CD4-positive, alpha-beta T cell treated with Interleukin-6 at 100 ng/mL for 8 hours (primary cell): ENCODE data around the gene ROCK2.
"Not testable (repeated sequence)": the region's sequence is repeated elsewhere in the genome, so short reads cannot be mapped to it uniquely, and the experiment has no call there.

Source experiments
- DNase-seq: peaks from one replicate; pipeline ENCODE4 v3.0.0-alpha.2; 2020; ENCODE audit warnings: mixed read lengths, low spot score

ROCK2 gene

GRCh38 chr2:11267931-11268330 lies 76.5 kb downstream of the ROCK2 start:
- DNase-seq: no peak

DNA sequence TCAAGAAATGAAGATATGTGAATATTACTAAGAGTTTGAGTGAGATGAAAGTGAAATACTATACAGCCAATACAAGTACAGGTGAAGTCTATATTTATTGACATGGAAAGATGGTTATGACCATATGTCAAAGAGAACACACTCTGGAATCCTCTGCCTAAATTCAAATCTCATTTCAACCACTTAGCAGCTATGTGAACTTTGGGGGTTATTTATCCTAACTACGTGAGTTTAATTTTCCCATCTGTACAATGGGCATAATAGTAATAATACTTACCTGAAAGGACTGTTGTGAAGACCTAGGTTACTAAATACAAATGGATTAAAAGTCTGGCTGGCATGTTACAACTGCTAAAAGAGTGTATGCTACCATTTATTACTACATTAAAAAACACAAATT lies 79.6 kb downstream of the ROCK2 start:
- no peak for DNase-seq

DNA sequence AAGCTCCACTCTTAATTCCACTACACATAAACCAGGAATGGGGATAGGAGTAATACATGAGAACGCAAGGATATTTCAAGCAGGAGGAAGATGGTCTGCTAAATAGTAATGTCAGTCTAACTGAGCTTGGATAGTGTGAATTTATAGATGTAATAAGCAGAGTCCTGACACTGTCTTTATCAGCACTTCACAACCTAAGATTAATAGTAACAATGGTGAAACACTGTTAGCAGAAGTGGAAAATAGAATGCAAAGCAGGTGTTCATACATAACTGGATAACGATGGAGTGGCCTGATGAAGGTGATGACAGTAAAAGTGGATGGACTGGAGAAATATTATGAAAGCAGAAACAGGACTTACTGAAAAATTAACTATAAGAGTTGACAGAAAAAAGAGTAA lies 80.4 kb downstream of the ROCK2 start:
- DNase-seq: no peak

GRCh38 chr2:11263177-11263576 lies 81.3 kb downstream of the ROCK2 start:
- DNase-seq: no peak

DNA sequence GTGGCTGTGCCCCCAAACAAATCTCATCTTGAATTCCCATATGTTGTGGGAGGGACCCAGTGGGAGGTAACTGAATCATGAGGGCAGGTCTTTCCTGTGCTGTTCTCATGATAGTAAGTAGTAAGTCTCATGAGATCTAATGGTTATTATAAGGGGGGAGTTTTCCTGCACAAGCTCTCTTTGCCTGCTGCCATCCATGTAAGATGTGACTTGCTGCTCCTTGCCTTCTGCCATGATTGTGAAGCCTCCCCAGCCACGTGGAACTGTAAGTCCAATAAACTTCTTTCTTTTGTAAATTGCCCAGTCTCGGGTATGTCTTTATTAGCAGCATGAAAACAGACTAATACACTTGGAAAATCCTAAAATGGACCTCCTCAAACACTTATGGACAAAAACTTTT lies 82.0 kb downstream of the ROCK2 start:
- not testable (repeated sequence) for DNase-seq

- not testable (repeated sequence) for DNase-seq
Measured at GRCh38 chr2:11261564-11261963, 82.9 kb downstream of the ROCK2 start.

GRCh38 chr2:11260979-11261378 lies 83.5 kb downstream of the ROCK2 start:
- no peak for DNase-seq

DNA sequence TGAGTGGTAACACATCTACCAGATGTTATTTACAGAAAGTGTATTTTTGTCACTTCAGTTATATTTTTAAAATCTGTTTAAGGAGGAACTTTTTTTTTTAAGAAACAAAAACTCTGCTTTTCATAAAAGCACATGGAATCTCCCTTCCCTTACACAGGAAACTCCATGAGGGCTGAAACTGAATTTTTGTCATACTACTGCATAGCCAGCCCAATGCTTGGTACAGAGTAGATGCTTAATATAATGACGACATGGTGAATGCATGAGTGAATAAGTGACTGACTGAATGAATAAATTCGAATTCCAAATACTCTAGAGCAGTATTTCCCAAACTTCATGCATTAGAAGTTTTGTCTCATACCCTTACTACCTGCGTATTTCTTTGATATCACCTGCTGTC lies 86.5 kb downstream of the ROCK2 start:
- DNase-seq: no peak

DNA sequence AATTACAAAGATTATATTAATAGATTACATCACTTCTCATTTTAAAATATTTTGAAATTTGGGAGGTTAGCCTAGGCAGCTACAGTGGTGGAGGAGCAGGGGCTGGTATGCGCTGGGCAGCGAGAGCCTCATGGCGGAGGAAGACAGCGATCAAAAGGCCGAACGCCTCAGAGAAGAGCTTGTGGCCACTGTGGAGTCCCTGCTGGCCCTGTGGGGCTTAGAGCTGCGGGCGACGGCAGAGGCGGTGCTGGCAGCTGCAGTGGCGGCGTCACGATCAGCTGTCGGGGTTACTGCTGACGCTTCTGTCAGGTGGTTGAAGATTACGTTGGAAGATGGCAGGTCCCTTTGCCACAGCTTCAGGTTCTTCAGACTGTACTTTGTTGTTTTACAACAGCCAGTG lies 87.4 kb downstream of the ROCK2 start:
- DNase-seq: no peak

DNA sequence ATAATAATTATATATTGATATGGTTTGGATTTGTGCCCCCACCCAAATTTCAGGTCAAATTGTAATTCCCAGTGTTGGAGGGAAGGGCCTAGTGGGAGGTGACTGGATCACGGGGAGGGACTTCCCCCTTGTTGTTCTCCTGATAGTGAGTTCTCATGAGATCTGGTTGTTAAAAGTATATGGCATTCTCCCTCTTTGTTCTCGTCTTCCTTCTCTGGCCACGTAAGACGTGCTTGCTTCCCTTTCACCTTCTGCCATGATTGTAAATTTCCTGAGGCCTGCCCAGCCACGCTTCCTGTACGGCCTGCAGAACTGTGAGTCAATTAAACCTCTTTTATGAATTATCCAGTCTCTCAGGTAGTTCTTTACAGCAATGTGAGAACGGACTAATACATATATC lies 88.3 kb downstream of the ROCK2 start:
- no peak for DNase-seq

DNA sequence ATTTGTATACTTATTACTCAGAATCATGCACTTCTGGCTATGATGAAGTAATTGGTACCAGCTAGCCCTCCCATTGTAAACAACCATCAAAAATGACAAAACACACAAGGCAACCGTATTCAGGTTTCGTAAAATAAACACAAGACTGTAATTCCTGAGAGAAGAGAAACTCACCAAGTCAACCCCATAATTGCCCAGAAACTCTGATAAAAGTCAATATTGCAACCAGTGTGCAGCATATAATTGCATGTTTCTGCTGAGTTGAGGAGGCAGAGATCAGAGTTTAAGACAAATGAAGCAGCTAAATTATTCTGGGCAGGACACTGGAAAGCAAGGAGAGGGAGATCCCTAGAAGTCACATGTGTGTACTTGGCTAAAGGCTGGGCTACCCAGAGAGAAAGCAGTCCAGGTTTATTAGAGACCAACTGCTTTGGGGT lies 90.3 kb downstream of the ROCK2 start:
- DNase-seq: no peak

DNA sequence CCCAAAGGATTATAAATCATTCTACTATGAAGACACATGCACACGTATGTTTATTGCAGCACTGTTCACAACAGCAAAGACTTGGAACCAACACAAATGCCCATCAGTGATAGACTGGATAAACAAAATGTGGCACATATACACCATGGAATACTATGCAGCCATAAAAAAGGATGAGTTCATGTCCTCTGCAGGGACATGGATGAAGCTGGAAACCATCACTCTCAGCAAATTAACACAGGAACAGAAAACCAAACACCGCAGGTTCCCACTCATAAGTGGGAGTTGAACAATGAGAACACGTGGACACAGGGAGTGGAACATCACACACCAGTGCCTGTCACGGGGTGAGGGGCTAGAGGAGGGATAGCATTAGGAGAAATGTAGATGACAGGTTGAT lies 92.0 kb downstream of the ROCK2 start:
- not testable (repeated sequence) for DNase-seq

GRCh38 chr2:11250400-11251196 lies 93.8 kb downstream of the ROCK2 start:
- DNase-seq: no peak

GRCh38 chr2:11245322-11245721 lies 99.1 kb downstream of the ROCK2 start:
- no peak for DNase-seq

GRCh38 chr2:11244091-11244826 lies 100.2 kb downstream of the ROCK2 start:
- DNase-seq: no peak

DNA sequence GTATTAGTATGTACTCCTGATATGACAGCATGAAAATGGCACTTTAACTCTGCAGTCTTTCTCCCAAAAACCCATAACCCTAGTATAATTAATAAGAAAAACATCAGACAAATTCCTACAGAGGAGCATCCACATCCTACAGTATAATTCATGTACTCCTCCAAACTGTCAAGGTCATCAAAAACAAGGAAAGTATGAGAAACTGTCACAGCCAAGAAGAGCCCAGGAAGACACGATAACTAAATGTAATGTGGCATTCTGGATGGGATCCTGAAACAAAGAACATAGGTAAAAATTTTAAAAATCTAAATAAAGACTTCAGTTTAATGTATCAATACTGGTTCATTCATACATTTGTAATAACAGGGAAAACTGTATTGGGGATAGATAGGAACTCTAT lies 100.9 kb downstream of the ROCK2 start:
- DNase-seq: no peak

DNA sequence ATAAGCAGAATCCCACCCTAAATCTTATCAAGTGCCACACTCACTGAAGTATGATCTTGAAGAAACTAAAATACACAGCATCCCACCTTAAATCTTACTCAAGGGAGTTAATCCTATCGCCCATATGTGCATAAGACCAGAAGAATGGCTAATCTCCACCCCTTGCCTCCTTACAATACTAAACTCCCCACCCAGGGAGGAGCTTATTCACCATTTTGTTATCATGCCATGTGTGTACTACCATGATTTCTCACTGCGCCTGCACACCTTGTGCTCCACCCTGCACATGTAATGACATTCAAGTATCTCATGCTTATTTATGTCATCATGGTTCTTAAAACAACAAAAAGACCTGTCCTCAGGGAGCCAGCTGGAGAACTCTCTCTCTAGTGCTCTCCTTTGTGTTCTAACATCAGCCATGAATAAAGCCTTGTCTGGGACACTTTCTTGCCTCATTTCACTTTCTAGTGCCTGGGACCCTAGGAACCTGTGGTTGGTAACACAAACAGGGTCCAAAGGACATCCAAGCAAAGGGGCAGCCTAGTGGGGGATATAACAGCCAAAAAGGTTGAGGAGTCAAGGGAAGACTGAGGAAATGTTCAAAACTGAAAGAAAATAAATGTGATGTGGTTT lies 101.8 kb downstream of the ROCK2 start:
- no peak for DNase-seq

- DNase-seq: no peak
Measured at GRCh38 chr2:11241412-11242203, 102.8 kb downstream of the ROCK2 start.

DNA sequence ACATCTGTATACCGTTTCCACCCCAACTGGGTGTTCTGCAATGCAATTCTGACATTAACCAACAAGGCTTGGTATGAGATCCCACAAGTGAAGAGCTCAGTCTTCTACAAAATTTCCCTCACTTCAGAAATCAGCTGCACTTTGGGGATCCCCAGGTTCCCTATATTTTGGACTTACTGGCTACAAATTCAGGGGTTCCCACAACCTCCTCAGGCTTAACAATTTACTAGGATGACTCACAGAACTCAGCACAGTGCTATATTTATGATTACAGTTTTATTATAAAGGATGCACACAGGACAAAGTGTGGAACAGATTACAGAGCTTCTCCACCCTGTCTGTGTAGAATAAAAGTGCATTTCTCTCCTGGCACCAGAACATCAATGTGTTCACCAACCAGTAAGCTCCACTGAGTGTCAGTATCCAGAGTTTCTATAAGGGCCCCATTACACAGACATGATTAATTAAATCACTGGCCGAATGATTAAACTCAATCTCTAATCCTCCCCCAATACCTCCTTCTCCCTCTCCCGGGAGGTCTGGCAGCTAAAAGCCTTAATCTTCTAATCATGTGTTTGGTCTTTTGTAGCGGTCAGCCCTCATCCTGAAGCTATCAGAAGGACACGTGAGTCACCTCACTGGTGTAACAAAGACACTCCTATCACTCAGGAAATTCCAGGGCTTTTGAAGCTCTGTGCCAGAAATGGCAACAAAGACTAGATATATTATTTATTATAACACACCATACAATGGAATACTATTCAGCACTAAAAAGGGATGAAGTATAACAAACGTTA lies 104.6 kb downstream of the ROCK2 start:
- no peak for DNase-seq

DNA sequence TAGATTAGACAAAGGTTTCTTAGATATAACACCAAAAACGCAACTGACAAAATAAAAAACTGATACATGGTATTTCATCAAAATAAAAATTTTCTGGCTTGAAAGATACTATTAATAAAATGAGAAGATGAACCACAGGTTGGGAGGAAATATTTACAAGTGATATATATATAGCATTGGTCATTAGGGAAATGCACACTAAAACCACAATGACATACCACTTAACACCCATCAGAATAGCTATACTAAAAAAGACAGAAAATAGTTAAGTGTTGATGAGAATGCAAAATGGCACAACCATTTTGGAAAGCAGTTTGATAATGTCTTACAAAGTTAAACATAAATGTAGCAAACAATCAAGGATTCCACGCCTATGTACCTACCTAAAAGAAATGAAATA lies 105.3 kb downstream of the ROCK2 start:
- no peak for DNase-seq

- no peak for DNase-seq
Measured at GRCh38 chr2:11237122-11237521, 107.3 kb downstream of the ROCK2 start.
